Measurements from ENCODE around the gene TDO2.
"Not testable (repeated sequence)": the region's sequence is repeated elsewhere in the genome, so short reads cannot be mapped to it uniquely, and the experiment has no call there.

TDO2 gene

DNA sequence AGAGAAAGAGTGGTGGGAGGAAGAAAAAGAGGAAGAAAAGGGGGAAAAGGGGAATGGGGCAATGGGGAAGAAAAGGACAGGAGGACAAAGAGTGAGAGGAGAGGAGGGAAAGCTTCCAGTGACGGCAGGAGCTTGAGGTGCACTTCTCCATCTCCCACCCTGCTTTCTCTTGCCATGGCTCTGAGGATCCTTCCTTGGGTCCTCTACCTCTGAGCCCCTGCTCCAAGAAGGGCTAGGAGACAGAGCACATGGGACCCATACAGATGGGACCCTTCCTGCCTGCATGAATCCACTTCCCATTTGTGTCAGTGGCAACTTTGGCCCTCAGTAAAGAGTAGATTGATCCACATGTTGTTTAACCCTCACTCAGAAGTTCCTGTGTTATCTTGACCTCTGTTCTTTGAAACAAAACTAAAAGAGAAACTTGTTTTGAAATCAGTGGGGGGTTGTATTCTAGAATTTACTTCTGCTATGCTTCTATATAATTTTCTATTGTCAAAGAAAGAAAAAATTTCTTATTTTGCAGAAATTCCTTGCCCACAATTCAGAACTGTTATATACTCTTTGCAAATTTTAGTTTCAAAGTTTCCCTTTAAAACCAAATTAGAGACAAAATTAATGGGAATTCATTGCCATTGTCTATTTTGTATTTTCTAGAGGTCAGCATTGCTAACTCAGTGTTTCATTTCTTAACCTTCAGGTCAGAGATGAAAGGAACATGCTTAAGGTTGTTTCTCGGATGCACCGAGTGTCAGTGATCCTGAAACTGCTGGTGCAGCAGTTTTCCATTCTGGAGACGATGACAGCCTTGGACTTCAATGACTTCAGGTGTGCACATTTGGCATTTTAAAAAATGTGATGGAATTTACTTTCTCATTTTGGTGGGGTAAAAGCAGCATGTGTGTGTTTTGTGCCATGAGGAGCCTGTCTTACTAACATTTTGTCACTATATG, 5.0 kb downstream of the TDO2 start:
- no peak overlapping the region for H3K4me3 ChIP-seq (ENCODE audit: low read length)
- no peak overlapping the region for H3K9ac ChIP-seq (ENCODE audit: low read length)
- no peaks in the 10 kb centered on the region for H3K27me3 ChIP-seq (replicated peaks; ENCODE audit: control insufficient read depth, insufficient read depth, low read length)
- H3K36me3 ChIP-seq (ENCODE audit: control insufficient read depth, insufficient read depth, low read length, severe bottlenecking) = no peaks in the 10 kb centered on the region
- H3K9me3 ChIP-seq (ENCODE audit: control insufficient read depth, low read length) = no peaks in the 10 kb centered on the region
- DNase-seq (ENCODE audit: low read depth) = no peak
- peaks cover 28% of the 10 kb centered on the region for H3K4me1 ChIP-seq (ENCODE audit: control insufficient read depth, insufficient read depth, low read length)

DNA sequence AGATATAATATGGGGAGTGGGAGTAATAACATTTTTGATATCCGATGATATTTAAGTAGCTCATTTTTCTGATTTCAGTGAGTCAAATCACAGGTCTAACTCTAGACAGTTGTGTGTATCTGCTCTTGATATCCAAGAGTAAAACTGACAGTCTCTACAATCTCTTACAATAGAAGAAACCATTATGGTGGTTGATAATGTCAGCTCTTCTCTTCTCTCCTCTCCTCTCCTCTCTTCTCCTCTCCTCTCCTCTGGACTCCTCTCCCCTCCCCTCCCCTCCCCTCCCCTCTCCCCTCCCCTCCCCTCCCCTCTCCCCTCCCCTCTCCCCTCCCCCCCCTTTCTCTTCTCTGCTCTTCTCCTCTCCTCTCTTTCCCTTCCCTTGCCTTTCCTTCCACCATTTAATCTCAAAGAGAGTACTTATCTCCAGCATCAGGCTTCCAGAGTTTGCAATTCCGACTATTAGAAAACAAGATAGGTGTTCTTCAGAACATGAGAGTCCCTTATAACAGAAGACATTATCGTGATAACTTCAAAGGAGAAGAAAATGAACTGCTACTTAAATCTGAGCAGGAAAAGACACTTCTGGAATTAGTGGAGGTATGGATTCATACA, 6.2 kb downstream of the TDO2 start:
- Histone ChIP-seq H3K27me3 (replicated peaks; ENCODE audit: control insufficient read depth, insufficient read depth, low read length) (no peaks in the 10 kb centered on the region), H3K36me3 (ENCODE audit: control insufficient read depth, insufficient read depth, low read length, severe bottlenecking) (no peaks in the 10 kb centered on the region), H3K4me1 (ENCODE audit: control insufficient read depth, insufficient read depth, low read length) (peaks cover 28% of the 10 kb centered on the region), H3K4me3 (ENCODE audit: low read length) (no peak overlapping the region), H3K9ac (ENCODE audit: low read length) (no peak overlapping the region), H3K9me3 (ENCODE audit: control insufficient read depth, low read length) (no peaks in the 10 kb centered on the region)
- no peak for DNase-seq (ENCODE audit: low read depth)

DNA sequence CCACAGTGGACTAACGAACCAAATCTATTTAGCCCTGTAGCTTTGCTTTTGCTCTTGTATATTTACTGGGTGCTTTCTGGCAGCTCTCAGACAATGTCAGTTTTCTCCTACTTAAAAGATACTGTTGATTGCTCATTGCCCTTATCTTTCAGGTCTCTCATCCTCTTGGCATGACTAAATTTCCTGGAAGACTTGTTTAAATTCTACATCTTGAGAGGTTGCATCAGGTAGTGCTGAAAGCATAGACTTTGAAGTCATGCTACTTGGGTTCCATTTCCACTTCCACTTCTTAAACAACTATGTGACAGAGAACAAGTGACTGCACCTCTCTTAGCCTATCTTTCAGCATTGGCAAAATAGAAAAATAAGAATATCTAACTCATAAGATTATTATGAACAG, 8.4 kb downstream of the TDO2 start:
- Histone ChIP-seq H3K4me3 (ENCODE audit: low read length) (no peak overlapping the region), H3K4me1 (ENCODE audit: control insufficient read depth, insufficient read depth, low read length) (peaks cover 19% of the 10 kb centered on the region), H3K9me3 (ENCODE audit: control insufficient read depth, low read length) (no peaks in the 10 kb centered on the region), H3K27me3 (replicated peaks; ENCODE audit: control insufficient read depth, insufficient read depth, low read length) (no peaks in the 10 kb centered on the region), H3K36me3 (ENCODE audit: control insufficient read depth, insufficient read depth, low read length, severe bottlenecking) (no peaks in the 10 kb centered on the region), H3K9ac (ENCODE audit: low read length) (no peak overlapping the region)
- DNase-seq (ENCODE audit: low read depth) = no peak

DNA sequence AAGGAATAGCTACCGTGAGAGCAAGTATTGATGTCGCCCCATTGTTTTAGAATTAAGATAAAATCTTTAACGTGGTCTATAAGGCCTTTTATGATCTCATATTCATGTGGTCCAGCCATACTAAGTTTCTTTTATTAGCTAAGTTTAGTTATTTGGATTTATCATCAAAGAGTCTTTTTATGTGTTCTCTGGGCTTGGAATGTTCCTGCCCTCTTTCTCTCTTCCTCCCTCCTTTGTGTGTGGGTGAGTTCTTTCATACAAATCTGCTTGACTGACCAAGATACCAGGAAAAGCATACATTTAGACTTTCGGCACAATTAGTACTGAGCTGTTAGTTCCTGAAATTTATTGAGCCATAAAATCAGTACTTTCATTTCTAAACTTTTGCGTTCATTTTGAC, 11.3 kb downstream of the TDO2 start:
- Histone ChIP-seq H3K9me3 (ENCODE audit: control insufficient read depth, low read length) (no peaks in the 10 kb centered on the region), H3K36me3 (ENCODE audit: control insufficient read depth, insufficient read depth, low read length, severe bottlenecking) (no peaks in the 10 kb centered on the region), H3K4me1 (ENCODE audit: control insufficient read depth, insufficient read depth, low read length) (no peaks in the 10 kb centered on the region), H3K9ac (ENCODE audit: low read length) (no peak overlapping the region), H3K27me3 (replicated peaks; ENCODE audit: control insufficient read depth, insufficient read depth, low read length) (no peaks in the 10 kb centered on the region), H3K4me3 (ENCODE audit: low read length) (no peak overlapping the region)
- DNase-seq (ENCODE audit: low read depth) = no peak

DNA sequence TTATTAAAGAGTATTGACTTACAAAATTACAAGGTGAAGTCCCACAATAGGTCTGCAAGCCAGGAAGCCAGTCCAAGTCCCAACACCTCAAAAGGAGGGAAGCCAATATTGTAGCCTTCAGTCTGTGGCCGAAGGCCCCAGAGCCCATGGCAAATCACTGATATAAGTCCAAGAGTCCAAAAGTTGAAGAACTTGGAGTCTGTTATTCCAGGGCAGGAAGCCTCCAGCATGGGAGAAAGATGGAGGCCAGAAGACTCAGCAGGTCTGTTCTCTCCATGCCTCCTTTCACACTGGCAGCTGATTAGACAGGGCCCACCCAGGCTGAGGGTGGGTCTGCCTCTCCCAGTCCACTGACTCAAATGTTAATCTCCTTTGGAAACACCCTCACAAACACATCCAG, 18.1 kb downstream of the TDO2 start:
- H3K27me3 ChIP-seq (replicated peaks; ENCODE audit: control insufficient read depth, insufficient read depth, low read length) = no peaks in the 10 kb centered on the region
- no peak for DNase-seq (ENCODE audit: low read depth)

DNA sequence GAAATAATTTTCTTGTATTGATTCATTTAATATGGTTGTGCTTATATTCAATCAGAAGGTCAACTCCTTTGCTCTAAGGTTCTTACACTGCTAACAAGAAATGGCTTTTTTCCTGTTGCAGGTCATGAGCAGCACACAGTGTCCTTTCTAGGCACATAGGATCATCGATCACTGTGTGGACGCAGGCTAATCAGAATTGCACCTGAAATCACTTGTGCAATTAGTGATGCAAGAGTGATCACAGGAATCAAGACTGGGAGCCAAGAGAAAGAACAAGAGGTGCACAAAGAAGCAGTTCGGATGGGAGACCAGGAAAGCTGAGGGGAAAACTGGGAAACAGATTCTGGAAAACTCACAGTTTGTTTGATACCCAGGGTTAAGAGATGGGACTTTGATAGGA, 21.1 kb downstream of the TDO2 start:
- DNase-seq (ENCODE audit: low read depth) = no peak
- H3K9me3 ChIP-seq (ENCODE audit: control insufficient read depth, low read length) = no peaks in the 10 kb centered on the region
- peaks cover 13% of the 10 kb centered on the region for H3K36me3 ChIP-seq (ENCODE audit: control insufficient read depth, insufficient read depth, low read length, severe bottlenecking)
- no peak overlapping the region for H3K9ac ChIP-seq (ENCODE audit: low read length)
- no peaks in the 10 kb centered on the region for H3K4me1 ChIP-seq (ENCODE audit: control insufficient read depth, insufficient read depth, low read length)
- H3K27me3 ChIP-seq (replicated peaks; ENCODE audit: control insufficient read depth, insufficient read depth, low read length) = no peaks in the 10 kb centered on the region
- no peak overlapping the region for H3K4me3 ChIP-seq (ENCODE audit: low read length)

More for the DNA sequence above, 18.1 kb downstream of the TDO2 start:
- H3K9me3 ChIP-seq (ENCODE audit: control insufficient read depth, low read length) = no peaks in the 10 kb centered on the region
- no peak overlapping the region for H3K4me3 ChIP-seq (ENCODE audit: low read length)
- no peak overlapping the region for H3K9ac ChIP-seq (ENCODE audit: low read length)
- peaks cover 8% of the 10 kb centered on the region for H3K36me3 ChIP-seq (ENCODE audit: control insufficient read depth, insufficient read depth, low read length, severe bottlenecking)
- no peaks in the 10 kb centered on the region for H3K4me1 ChIP-seq (ENCODE audit: control insufficient read depth, insufficient read depth, low read length)

DNA sequence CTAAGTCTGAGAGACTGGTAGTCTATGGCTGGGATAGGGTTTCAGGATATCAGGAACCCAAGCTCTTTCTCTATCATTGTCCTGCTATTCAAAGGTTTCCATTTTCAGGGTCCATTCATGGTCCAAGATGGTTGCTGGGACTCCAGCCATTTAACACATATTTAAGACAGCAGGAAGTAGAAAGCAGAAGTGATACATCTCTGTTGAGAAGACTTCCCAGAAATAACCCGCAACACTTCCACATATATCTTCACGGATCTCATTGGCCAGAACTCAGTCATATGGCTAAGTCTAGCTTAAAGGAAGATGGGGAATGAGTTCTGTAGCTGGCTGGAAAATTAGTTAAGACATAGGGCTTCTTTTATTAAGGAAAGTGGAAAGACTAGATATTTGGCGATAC, 26.3 kb downstream of the TDO2 start:
- no peak for DNase-seq (ENCODE audit: low read depth)
- Histone ChIP-seq H3K4me3 (ENCODE audit: low read length) (no peak overlapping the region), H3K9ac (ENCODE audit: low read length) (no peak overlapping the region), H3K4me1 (ENCODE audit: control insufficient read depth, insufficient read depth, low read length) (no peaks in the 10 kb centered on the region), H3K27me3 (replicated peaks; ENCODE audit: control insufficient read depth, insufficient read depth, low read length) (no peaks in the 10 kb centered on the region), H3K9me3 (ENCODE audit: control insufficient read depth, low read length) (no peaks in the 10 kb centered on the region), H3K36me3 (ENCODE audit: control insufficient read depth, insufficient read depth, low read length, severe bottlenecking) (peaks cover 16% of the 10 kb centered on the region)

DNA sequence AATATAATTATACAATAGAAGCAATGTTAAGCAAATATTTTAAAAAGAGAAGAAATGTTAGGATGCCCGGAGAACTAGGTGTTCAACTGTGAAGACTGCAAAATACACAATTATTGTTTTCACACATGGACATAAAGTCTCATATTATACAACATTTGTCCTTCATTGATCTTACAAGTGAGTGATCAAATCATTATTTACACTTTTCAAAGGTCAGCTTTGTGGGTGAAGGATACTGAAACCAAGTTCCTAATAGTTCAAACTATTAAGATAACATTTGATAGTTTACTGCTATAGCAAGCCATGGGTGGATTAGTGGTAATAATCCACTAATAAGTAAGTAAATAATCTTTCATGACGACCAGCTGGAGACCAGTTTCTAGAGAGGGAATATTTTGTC, 26.8 kb downstream of the TDO2 start:
- H3K4me3 ChIP-seq (ENCODE audit: low read length) = no peak overlapping the region
- DNase-seq (ENCODE audit: low read depth) = no peak
- no peak overlapping the region for H3K9ac ChIP-seq (ENCODE audit: low read length)
- no peaks in the 10 kb centered on the region for H3K27me3 ChIP-seq (replicated peaks; ENCODE audit: control insufficient read depth, insufficient read depth, low read length)
- H3K9me3 ChIP-seq (ENCODE audit: control insufficient read depth, low read length) = no peaks in the 10 kb centered on the region
- peaks cover 14% of the 10 kb centered on the region for H3K36me3 ChIP-seq (ENCODE audit: control insufficient read depth, insufficient read depth, low read length, severe bottlenecking)
- no peaks in the 10 kb centered on the region for H3K4me1 ChIP-seq (ENCODE audit: control insufficient read depth, insufficient read depth, low read length)

DNA sequence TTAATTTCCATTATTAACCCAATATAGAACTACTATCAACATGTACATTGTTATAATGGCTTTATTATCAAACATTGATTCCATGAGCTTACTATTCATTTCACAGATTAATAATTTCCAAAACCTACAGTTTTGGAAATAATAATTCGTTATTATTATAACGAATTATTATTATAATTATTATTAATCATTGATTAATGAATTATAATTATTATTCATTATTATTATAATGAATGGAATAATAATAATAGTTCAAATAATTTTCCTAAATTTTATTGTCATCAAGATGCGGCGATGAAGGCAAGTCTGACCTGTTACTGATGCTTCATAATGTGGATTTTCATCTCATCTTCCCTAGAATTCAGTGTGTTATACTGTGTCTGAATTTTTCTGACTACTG, 28.1 kb downstream of the TDO2 start:
- no peaks in the 10 kb centered on the region for H3K4me1 ChIP-seq (ENCODE audit: control insufficient read depth, insufficient read depth, low read length)
- H3K9me3 ChIP-seq (ENCODE audit: control insufficient read depth, low read length) = no peaks in the 10 kb centered on the region
- H3K9ac ChIP-seq (ENCODE audit: low read length) = no peak overlapping the region
- no peak for DNase-seq (ENCODE audit: low read depth)
- H3K4me3 ChIP-seq (ENCODE audit: low read length) = no peak overlapping the region
- H3K27me3 ChIP-seq (replicated peaks; ENCODE audit: control insufficient read depth, insufficient read depth, low read length) = no peaks in the 10 kb centered on the region
- H3K36me3 ChIP-seq (ENCODE audit: control insufficient read depth, insufficient read depth, low read length, severe bottlenecking) = peaks cover 8% of the 10 kb centered on the region

DNA sequence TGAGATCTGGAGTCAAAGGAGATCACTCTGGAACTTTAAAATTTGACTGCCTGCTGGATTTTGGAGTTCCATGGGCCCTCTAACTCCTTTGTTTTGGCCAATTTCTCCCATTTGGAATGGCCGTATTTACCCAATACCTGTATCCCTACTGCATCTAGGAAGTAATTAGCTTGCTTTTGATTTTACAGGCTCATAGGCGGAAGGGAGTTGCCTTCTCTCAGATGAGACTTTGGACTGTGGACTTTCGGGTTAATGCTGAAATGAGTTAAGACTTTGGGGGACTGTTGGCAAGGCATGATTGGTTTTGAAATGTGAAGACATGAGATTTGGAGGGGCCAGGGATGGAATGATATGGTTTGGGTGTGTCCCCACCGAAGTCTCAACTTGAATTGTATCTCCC, 31.1 kb downstream of the TDO2 start:
- H3K4me1 ChIP-seq (ENCODE audit: control insufficient read depth, insufficient read depth, low read length); H3K27me3 ChIP-seq (replicated peaks; ENCODE audit: control insufficient read depth, insufficient read depth, low read length); DNase-seq (ENCODE audit: low read depth); H3K9ac ChIP-seq (ENCODE audit: low read length); H3K4me3 ChIP-seq (ENCODE audit: low read length); H3K9me3 ChIP-seq (ENCODE audit: control insufficient read depth, low read length): not testable (repeated sequence)
- peaks cover 14% of the 10 kb centered on the region for H3K36me3 ChIP-seq (ENCODE audit: control insufficient read depth, insufficient read depth, low read length, severe bottlenecking)

DNA sequence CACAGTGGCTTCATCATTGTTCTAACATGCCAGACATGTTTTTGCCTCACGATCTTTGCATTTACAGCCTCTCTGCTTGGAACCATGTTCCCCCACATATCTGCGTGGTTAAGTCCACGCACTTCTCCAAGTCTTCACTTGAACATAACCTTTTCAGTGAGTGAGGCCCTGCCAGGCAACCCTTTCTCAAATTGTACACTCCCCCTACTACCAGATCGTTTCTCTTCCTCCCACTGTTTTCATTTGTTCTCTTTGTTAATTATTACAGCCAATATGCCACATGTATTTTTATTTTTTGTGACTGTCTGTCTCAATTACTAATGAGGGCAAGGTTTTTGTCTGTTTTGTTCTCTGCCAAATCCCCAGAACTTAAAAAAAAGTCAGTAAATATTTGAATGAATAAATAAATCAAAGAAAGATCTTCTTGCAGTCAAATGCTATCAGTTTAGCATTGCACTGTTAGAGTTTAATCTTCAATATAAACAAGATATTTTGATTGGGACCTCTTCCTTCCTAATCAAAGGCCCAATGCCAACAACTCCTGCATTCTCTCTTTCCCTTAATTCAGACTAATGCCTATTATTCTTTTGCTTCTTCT, 32.0 kb downstream of the TDO2 start:
- no peak overlapping the region for H3K4me3 ChIP-seq (ENCODE audit: low read length)
- DNase-seq (ENCODE audit: low read depth) = no peak
- H3K9ac ChIP-seq (ENCODE audit: low read length) = no peak overlapping the region
- H3K4me1 ChIP-seq (ENCODE audit: control insufficient read depth, insufficient read depth, low read length) = no peaks in the 10 kb centered on the region
- peaks cover 17% of the 10 kb centered on the region for H3K36me3 ChIP-seq (ENCODE audit: control insufficient read depth, insufficient read depth, low read length, severe bottlenecking)
- H3K27me3 ChIP-seq (replicated peaks; ENCODE audit: control insufficient read depth, insufficient read depth, low read length) = no peaks in the 10 kb centered on the region
- H3K9me3 ChIP-seq (ENCODE audit: control insufficient read depth, low read length) = no peaks in the 10 kb centered on the region

Measured in adipocyte (in vitro differentiated cells).